IMR-90 (cell line): ENCODE measurements around the gene PIK3C2B. TPM values are rescaled to one million over a fixed set of nuclear protein-coding genes. Genes with fewer than 3 reads are reported as not detected.

Experiments used
- ATAC-seq: fragments of 200-7000 bp; cut with Tn5 transposase; 2 replicates; pipeline ENCODE4 v1.9.1; 2020; ENCODE audit warnings: low read depth, mild to moderate bottlenecking, moderate library complexity
- BruUV-seq: library from RNA; stranded (reverse); fragments of 400-500 nt; replicated peaks from 2 replicates; lab custom pipeline; 2021; lab: Mats Ljungman, UMichigan
- CTCF ChIA-PET: fragments of 300-600 bp; formaldehyde crosslinking; extraction: SDS; loops from one replicate; lab custom pipeline; 2021; ENCODE audit warnings: antibody characterized with exemption; lab: Yijun Ruan, JAX
- POLR2A ChIA-PET: fragments of 300-600 bp; sonication (Branson Sonifier 250); formaldehyde crosslinking; loops from one replicate; lab custom pipeline; 2022; ENCODE audit warnings: antibody characterized with exemption; ENCODE audit not compliant: unreplicated experiment; lab: Charles Lee
- DNase-seq: peaks from one replicate; pipeline ENCODE4 v3.0.0; 2013
- H2AFZ ChIP-seq: replicated peaks from 2 replicates; pipeline ENCODE3; 2013; ENCODE audit warnings: low read length, mild to moderate bottlenecking; ENCODE audit not compliant: poor library complexity
- H2AK5ac ChIP-seq: 2 replicates; pipeline ENCODE4 v1.6.1; 2013; ENCODE audit warnings: low read depth, low read length, inconsistent platforms
- H2AK9ac ChIP-seq: replicated peaks from 2 replicates; pipeline ENCODE3; 2013; ENCODE audit warnings: mild to moderate bottlenecking, low read depth, low read length, moderate library complexity; ENCODE audit not compliant: poor library complexity
- H2BK120ac ChIP-seq: 2 replicates; pipeline ENCODE4 v1.6.1; 2013; ENCODE audit warnings: low read depth, low read length, inconsistent platforms
- H2BK15ac ChIP-seq: 3 replicates; pipeline ENCODE4 v1.6.1; 2013; ENCODE audit warnings: low read depth, low read length, inconsistent platforms
- H2BK20ac ChIP-seq: 2 replicates; pipeline ENCODE4 v1.6.1; 2013; ENCODE audit warnings: low read depth, mild to moderate bottlenecking, inconsistent platforms, low read length, moderate library complexity
- H2BK5ac ChIP-seq: 2 replicates; pipeline ENCODE4 v1.6.1; 2013; ENCODE audit warnings: mild to moderate bottlenecking, low read depth, low read length, inconsistent platforms; ENCODE audit not compliant: poor library complexity, severe bottlenecking
- H3K14ac ChIP-seq: replicated peaks from 2 replicates; pipeline ENCODE4 v1.6.1; 2013; ENCODE audit warnings: low read depth, low read length, inconsistent platforms
- H3K18ac ChIP-seq: 2 replicates; pipeline ENCODE4 v1.6.1; 2013; ENCODE audit warnings: low read depth, low read length, control low read depth
- H3K23ac ChIP-seq: 2 replicates; pipeline ENCODE4 v1.6.1; 2013; ENCODE audit warnings: low read depth, low read length, inconsistent platforms
- H3K27ac ChIP-seq: 2 replicates; pipeline ENCODE4 v1.5.1; 2013; ENCODE audit warnings: mild to moderate bottlenecking, control low read depth, low read length; ENCODE audit not compliant: insufficient read depth
- H3K27me3 ChIP-seq: 2 replicates; pipeline ENCODE4 v1.6.1; 2013; ENCODE audit warnings: low read length; ENCODE audit not compliant: control insufficient read depth, insufficient read depth
- H3K36me3 ChIP-seq: 2 replicates; pipeline ENCODE4 v1.6.1; 2013; ENCODE audit warnings: low read length, mixed read lengths; ENCODE audit not compliant: control insufficient read depth, insufficient read depth
- H3K4ac ChIP-seq: 2 replicates; pipeline ENCODE4 v1.6.1; 2013; ENCODE audit warnings: low read depth, low read length, inconsistent platforms
- H3K4me1 ChIP-seq: 2 replicates; pipeline ENCODE4 v1.6.1; 2013; ENCODE audit warnings: low read length, mixed read lengths; ENCODE audit not compliant: control insufficient read depth, insufficient read depth
- H3K4me2 ChIP-seq: 2 replicates; pipeline ENCODE4 v1.6.1; 2013; ENCODE audit warnings: low read depth, mild to moderate bottlenecking, control low read depth, low read length, moderate library complexity
- H3K4me3 ChIP-seq: 2 replicates; pipeline ENCODE4 v1.5.1; 2013; ENCODE audit warnings: low read depth, mild to moderate bottlenecking, control low read depth, low read length, moderate library complexity; ENCODE audit not compliant: insufficient read depth
- H3K56ac ChIP-seq: 2 replicates; pipeline ENCODE4 v1.6.1; 2013; ENCODE audit warnings: low read length, inconsistent platforms; ENCODE audit not compliant: insufficient read depth; ENCODE audit errors: extremely low read depth
- H3K79me1 ChIP-seq, 2 experiments: 2 replicates each; pipeline ENCODE4 v1.6.1; 2013; ENCODE audit warnings: low read length in 2 of 2, inconsistent platforms in 1 of 2, low read depth in 1 of 2
- H3K9ac ChIP-seq: 2 replicates; pipeline ENCODE4 v1.6.1; 2013; ENCODE audit warnings: low read depth, low read length, control low read depth
- H3K9me1 ChIP-seq: 2 replicates; pipeline ENCODE4 v1.6.1; 2013; ENCODE audit warnings: low read length, inconsistent platforms; ENCODE audit not compliant: insufficient read depth
- H3K9me3 ChIP-seq: 2 replicates; pipeline ENCODE4 v1.6.1; 2013; ENCODE audit warnings: low read length; ENCODE audit not compliant: control insufficient read depth, insufficient read depth
- H4K20me1 ChIP-seq: 2 replicates; pipeline ENCODE4 v1.6.1; 2013; ENCODE audit warnings: low read length, inconsistent platforms; ENCODE audit not compliant: insufficient read depth
- H4K5ac ChIP-seq: 2 replicates; pipeline ENCODE4 v1.6.1; 2013; ENCODE audit warnings: mild to moderate bottlenecking, low read depth, low read length, control low read depth
- H4K8ac ChIP-seq, 2 experiments: 2 replicates each; pipeline ENCODE4 v1.6.1; 2013; ENCODE audit warnings: low read depth in 2 of 2, low read length in 2 of 2, control low read depth in 1 of 2, inconsistent platforms in 1 of 2
- H4K91ac ChIP-seq: 2 replicates; pipeline ENCODE4 v1.6.1; 2013; ENCODE audit warnings: low read depth, low read length, inconsistent platforms; ENCODE audit not compliant: insufficient read depth
- BHLHE40 ChIP-seq: fragments of 150-350 bp; IDR thresholded peaks from 2 replicates; pipeline ENCODE4 v1.6.1; 2016; ENCODE audit warnings: mild to moderate bottlenecking, low read depth, low read length
- CEBPB ChIP-seq: IDR thresholded peaks from 2 replicates; pipeline ENCODE4 v1.6.1; 2012; ENCODE audit warnings: low read depth, low read length, improper control_type of control experiment
- CHD1 ChIP-seq: IDR thresholded peaks from 2 replicates; pipeline ENCODE4 v1.6.1; 2012; ENCODE audit warnings: low read depth, low read length, improper control_type of control experiment
- CTCF ChIP-seq: conservative IDR thresholded peaks from 2 replicates; pipeline ENCODE4 v1.5.1; 2012; ENCODE audit warnings: mild to moderate bottlenecking, low read depth, low read length, improper control_type of control experiment
- ELK1 ChIP-seq: fragments of 150-350 bp; IDR thresholded peaks from 2 replicates; pipeline ENCODE4 v1.6.1; 2016; ENCODE audit warnings: low read depth, mild to moderate bottlenecking, low read length, moderate library complexity, borderline replicate concordance
- FOS ChIP-seq: fragments of 150-350 bp; IDR thresholded peaks from 2 replicates; pipeline ENCODE4 v1.6.1; 2016; ENCODE audit warnings: low read depth, low read length
- MAFK ChIP-seq: IDR thresholded peaks from 2 replicates; pipeline ENCODE4 v1.6.1; 2012; ENCODE audit warnings: low read depth, low read length, improper control_type of control experiment
- MAZ ChIP-seq: IDR thresholded peaks from 2 replicates; pipeline ENCODE4 v1.6.1; 2012; ENCODE audit warnings: low read depth, mild to moderate bottlenecking, low read length, improper control_type of control experiment, moderate library complexity, borderline replicate concordance
- MXI1 ChIP-seq: IDR thresholded peaks from 2 replicates; pipeline ENCODE4 v1.6.1; 2012; ENCODE audit warnings: low read depth, mild to moderate bottlenecking, low read length, moderate library complexity, borderline replicate concordance
- NFE2L2 ChIP-seq: fragments of 150-350 bp; IDR thresholded peaks from 2 replicates; pipeline ENCODE4 v1.6.1; 2016; ENCODE audit warnings: low read depth, mild to moderate bottlenecking, low read length
- POLR2A ChIP-seq: IDR thresholded peaks from 2 replicates; pipeline ENCODE4 v1.6.1; 2012; ENCODE audit warnings: mild to moderate bottlenecking, low read depth, low read length
- RAD21 ChIP-seq: IDR thresholded peaks from 2 replicates; pipeline ENCODE4 v1.6.1; 2012; ENCODE audit warnings: low read length, improper control_type of control experiment
- RCOR1 ChIP-seq: IDR thresholded peaks from 2 replicates; pipeline ENCODE4 v1.6.1; 2012; ENCODE audit warnings: mild to moderate bottlenecking, low read length, improper control_type of control experiment; ENCODE audit not compliant: insufficient replicate concordance
- RFX5 ChIP-seq: IDR thresholded peaks from 2 replicates; pipeline ENCODE4 v1.8.0; 2012; ENCODE audit warnings: low read depth, mild to moderate bottlenecking, low read length, moderate library complexity
- SMC3 ChIP-seq: fragments of 150-350 bp; IDR thresholded peaks from 2 replicates; pipeline ENCODE4 v1.6.1; 2016; ENCODE audit warnings: low read depth, mild to moderate bottlenecking, antibody characterized with exemption, low read length, moderate library complexity
- USF2 ChIP-seq: fragments of 150-350 bp; IDR thresholded peaks from 2 replicates; pipeline ENCODE4 v1.6.1; 2017; ENCODE audit warnings: mild to moderate bottlenecking, antibody characterized with exemption, low read length, low read depth
- WGBS, 2 experiments: methylation state at CpG; one replicate each; pipeline versions ENCODE4 v1.1.5 to v1.1.7; 2013; ENCODE audit warnings: missing lambda C conversion rate in 2 of 2; ENCODE audit not compliant: insufficient read length in 1 of 2; ENCODE audit errors: extremely low coverage in 2 of 2; 5-methylcytosine and 5-hydroxymethylcytosine counted together
- dilution Hi-C: fragments of 300-500 bp; cut with HindIII; formaldehyde crosslinking; loops from one replicate; pipeline ENCODE4 v1.14.3; 2018; ENCODE audit warnings: low sequenced_read_pairs; ENCODE audit not compliant: unreplicated experiment
- in situ Hi-C: fragments of 300-500 bp; cut with MboI; formaldehyde crosslinking; loops from 3 replicates; pipeline ENCODE4 v1.14.3; 2019; ENCODE audit warnings: low sequenced_read_pairs, inconsistent platforms, mixed read lengths
- intact Hi-C: fragments of 100-400 bp; cut with micrococcal nuclease; formaldehyde crosslinking; loops from 2 replicates; pipeline ENCODE4 v1.10.0; 2022
- polyA plus RNA-seq, 3 experiments: library from polyadenylated mRNA; depleted of rRNA; stranded (reverse); fragments of >200 nt; gene quantifications; 2 replicates each; pipeline ENCODE4 v1.2.3, GENCODE V29; 2012; ENCODE audit warnings: low replicate concordance in 1 of 3
- total RNA-seq: library from RNA; depleted of rRNA; stranded (reverse); fragments of >200 nt; gene quantifications from 2 replicates; pipeline ENCODE4 v1.2.3, GENCODE V29; 2012

Gene PIK3C2B
- total and polyA plus RNA-seq, 2 of the 4 experiments (the other 2 are of a cell fraction), result 1.1 to 2.9 TPM

- Histone ChIP-seq H3K4ac (no peak overlapping the region), H3K27me3 (peaks cover 4% of the 10 kb centered on the region), H4K8ac (no peak overlapping the region), H3K27ac (no peak overlapping the region), H2BK20ac (no peak overlapping the region), H3K36me3 (no peaks in the 10 kb centered on the region), H3K18ac (no peak overlapping the region), H3K9me1 (no peaks in the 10 kb centered on the region; the same call in 1 of the 2 replicates), H4K20me1 (no peaks in the 10 kb centered on the region), H2BK15ac (no peak overlapping the region), H3K4me1 (no peaks in the 10 kb centered on the region; the same call in 1 of the 2 replicates), H4K91ac (no peak overlapping the region), H3K4me3 (no peak overlapping the region), H3K9me3 (no peaks in the 10 kb centered on the region), H3K56ac (no peak overlapping the region), H3K79me1 (no peaks in the 10 kb centered on the region; a peak in 1 of 4 replicates), H2AK5ac (no peak overlapping the region), H3K23ac (no peak overlapping the region), H2BK5ac (no peak overlapping the region), H3K9ac (no peak overlapping the region), H2BK120ac (no peak overlapping the region), H3K14ac (no peak overlapping the region), H2AFZ (no peak overlapping the region), H4K5ac (no peak overlapping the region), H3K4me2 (no peak overlapping the region), H2AK9ac (no peak overlapping the region)
- no peak for TF ChIP-seq FOS
- no peak for TF ChIP-seq NFE2L2
- TF ChIP-seq BHLHE40, result no peak
- no peak for TF ChIP-seq RCOR1
- no peak for TF ChIP-seq ELK1
- no peak for TF ChIP-seq CHD1
- TF ChIP-seq MAZ, result no peak
- TF ChIP-seq MAFK, result no peak
- TF ChIP-seq USF2, result no peak
- TF ChIP-seq CTCF, result no peak
- TF ChIP-seq CEBPB, result no peak
- TF ChIP-seq RFX5, result no peak
- no peak for TF ChIP-seq SMC3
- TF ChIP-seq POLR2A, result no peak
- no peak for TF ChIP-seq RAD21
- TF ChIP-seq MXI1, result no peak
- BruUV-seq, result no TSS peak
- WGBS, 2 experiments, result 94 to 100% methylated on average over 2 of the region's 5 CpGs
- ChIA-PET POLR2A (no interaction called here), CTCF (no interaction called here)
- intact Hi-C loops, result no loop called here
- dilution Hi-C loops, result no loop called here
- DNase-seq (no peak), ATAC-seq (no peak)
- in situ Hi-C loops, result no loop called here
Measured at GRCh38 chr1:204487256-204487615, 7.4 kb downstream of the PIK3C2B start.
